ENCODE measurements around the gene SUPT4H1. TPM values are rescaled to one million over a fixed set of nuclear protein-coding genes. Genes with fewer than 3 reads are reported as not detected.

The SUPT4H1 gene
- total RNA-seq, 1 donor from 2014 or later: 150 TPM

DNA sequence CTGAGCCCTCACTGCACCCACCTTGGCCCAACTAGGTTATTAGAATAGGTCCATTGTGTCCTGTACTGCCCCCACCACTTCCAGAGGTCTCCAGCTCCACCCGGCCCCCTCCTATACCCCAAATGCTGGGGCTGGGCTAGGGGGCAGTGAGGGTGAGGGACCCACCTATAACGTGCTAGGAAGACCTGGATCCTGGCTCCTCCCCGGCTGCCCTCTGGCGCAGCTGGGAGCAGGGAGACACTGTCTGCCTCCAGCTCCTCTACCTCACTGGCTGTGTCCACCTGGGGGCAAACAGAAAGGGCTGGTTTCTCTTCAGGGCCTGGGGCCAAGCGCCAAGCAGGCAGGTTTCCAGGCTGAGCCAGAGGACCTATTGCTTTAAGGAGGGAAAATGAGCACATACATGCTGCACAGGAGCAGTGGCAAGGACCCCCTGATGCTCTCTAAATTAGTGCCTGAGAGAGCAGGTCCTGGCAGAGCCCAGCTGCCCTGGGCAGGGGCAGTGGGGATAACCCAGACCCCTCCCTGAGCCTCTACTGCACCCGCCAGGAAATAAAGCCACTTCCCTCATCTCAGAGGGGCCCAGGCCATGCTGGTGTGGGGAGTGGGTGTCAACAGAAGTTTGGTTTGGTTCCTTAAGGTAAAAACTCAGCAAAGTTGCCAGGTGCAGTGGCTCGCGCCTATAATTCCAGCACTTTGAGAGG, 35.6 kb downstream of the SUPT4H1 start:
- no peaks in the 10 kb centered on the region for H3K9me3 Mint-ChIP-seq (ENCODE audit: unreplicated experiment)
- no peak overlapping the region for H3K27ac Mint-ChIP-seq (ENCODE audit: unreplicated experiment)
- peak; percentile 2 for DNase-seq (ENCODE audit: low spot score)
- H3K36me3 Mint-ChIP-seq (ENCODE audit: low read depth, unreplicated experiment): no peaks in the 10 kb centered on the region
- H3K27me3 Mint-ChIP-seq (ENCODE audit: unreplicated experiment): peaks cover 12% of the 10 kb centered on the region
- no peaks in the 10 kb centered on the region for H3K4me1 Mint-ChIP-seq (ENCODE audit: unreplicated experiment)
- no peak overlapping the region for H3K4me3 Mint-ChIP-seq (ENCODE audit: unreplicated experiment)
- TF ChIP-seq, protein P1, sequence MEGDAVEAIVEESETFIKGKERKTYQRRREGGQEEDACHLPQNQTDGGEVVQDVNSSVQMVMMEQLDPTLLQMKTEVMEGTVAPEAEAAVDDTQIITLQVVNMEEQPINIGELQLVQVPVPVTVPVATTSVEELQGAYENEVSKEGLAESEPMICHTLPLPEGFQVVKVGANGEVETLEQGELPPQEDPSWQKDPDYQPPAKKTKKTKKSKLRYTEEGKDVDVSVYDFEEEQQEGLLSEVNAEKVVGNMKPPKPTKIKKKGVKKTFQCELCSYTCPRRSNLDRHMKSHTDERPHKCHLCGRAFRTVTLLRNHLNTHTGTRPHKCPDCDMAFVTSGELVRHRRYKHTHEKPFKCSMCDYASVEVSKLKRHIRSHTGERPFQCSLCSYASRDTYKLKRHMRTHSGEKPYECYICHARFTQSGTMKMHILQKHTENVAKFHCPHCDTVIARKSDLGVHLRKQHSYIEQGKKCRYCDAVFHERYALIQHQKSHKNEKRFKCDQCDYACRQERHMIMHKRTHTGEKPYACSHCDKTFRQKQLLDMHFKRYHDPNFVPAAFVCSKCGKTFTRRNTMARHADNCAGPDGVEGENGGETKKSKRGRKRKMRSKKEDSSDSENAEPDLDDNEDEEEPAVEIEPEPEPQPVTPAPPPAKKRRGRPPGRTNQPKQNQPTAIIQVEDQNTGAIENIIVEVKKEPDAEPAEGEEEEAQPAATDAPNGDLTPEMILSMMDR (IDR thresholded peaks at IDR 0.05; ENCODE audit: unreplicated experiment): no peak

DNA sequence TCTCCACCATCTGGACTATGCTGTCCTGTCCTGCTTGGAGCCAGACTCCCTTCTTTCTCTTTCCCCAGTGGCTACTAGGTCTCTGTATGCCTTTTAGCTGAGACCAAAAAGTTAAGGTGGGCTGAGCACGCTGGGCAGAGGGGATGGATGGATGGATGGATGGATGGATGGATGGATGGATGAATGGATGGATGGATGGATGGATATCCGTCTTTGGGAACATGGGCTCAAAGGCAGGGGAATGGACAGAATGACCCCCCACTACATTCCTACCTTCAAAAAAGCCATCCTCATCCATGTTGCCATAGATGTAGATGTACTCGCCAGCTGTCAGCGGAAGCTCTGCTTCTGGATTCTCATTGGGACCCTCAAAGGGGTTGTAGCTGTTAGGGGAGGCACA, 36.3 kb downstream of the SUPT4H1 start:
- no peak for DNase-seq (ENCODE audit: low spot score)
- Mint-ChIP-seq H3K4me3 (ENCODE audit: unreplicated experiment) (no peak overlapping the region), H3K27ac (ENCODE audit: unreplicated experiment) (no peak overlapping the region), H3K9me3 (ENCODE audit: unreplicated experiment) (no peaks in the 10 kb centered on the region), H3K36me3 (ENCODE audit: low read depth, unreplicated experiment) (no peaks in the 10 kb centered on the region), H3K27me3 (ENCODE audit: unreplicated experiment) (peaks cover 12% of the 10 kb centered on the region), H3K4me1 (ENCODE audit: unreplicated experiment) (no peaks in the 10 kb centered on the region)
- TF ChIP-seq, protein P1 (IDR thresholded peaks at IDR 0.05; ENCODE audit: unreplicated experiment): no peak

DNA sequence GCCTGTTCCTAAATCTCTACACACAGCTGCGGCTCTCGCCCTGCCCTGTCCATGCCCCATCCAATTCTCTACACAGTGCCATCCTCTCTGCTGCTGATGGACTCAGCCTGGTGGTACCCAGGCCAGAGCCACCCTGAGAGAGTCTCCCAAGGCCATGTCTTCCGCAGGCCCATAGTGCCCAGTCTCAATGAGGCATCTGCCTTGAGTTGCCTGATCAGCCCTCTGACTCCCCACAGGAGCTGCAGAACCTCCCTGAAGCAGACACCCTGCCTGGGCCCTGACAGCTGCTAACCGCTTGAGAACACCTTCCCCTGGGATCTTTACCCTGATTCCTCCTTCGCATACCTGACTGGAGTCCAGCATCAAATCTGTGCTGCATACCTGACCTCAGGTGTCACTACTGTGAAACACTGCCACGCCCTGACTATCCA, 36.7 kb downstream of the SUPT4H1 start:
- DNase-seq (ENCODE audit: low spot score): no peak
- no peaks in the 10 kb centered on the region for H3K36me3 Mint-ChIP-seq (ENCODE audit: low read depth, unreplicated experiment)

DNA sequence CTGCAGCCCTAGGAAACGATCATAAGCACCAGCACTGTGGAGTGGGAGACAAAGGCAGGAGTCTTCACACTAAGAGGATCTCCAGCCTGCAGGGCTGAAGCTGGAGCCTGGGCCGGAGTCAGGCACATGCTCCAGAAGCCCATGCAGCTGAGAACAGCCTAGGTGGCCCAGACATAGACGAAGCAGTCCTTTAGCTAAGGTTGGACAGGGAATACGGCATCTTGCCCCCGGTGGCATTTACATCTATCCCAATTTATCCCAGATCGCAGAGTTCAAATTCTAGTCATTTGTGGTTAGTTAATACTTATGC, 37.3 kb downstream of the SUPT4H1 start:
- DNase-seq (ENCODE audit: low spot score): peak; percentile 1
- TF ChIP-seq, protein P1 (IDR thresholded peaks at IDR 0.05; ENCODE audit: unreplicated experiment): no peak
- Mint-ChIP-seq H3K36me3 (ENCODE audit: low read depth, unreplicated experiment) (no peaks in the 10 kb centered on the region), H3K4me1 (ENCODE audit: unreplicated experiment) (no peaks in the 10 kb centered on the region), H3K27me3 (ENCODE audit: unreplicated experiment) (peaks cover 9% of the 10 kb centered on the region), H3K9me3 (ENCODE audit: unreplicated experiment) (no peaks in the 10 kb centered on the region), H3K27ac (ENCODE audit: unreplicated experiment) (no peak overlapping the region), H3K4me3 (ENCODE audit: unreplicated experiment) (no peak overlapping the region)

More for the DNA sequence above, 36.7 kb downstream of the SUPT4H1 start:
- Mint-ChIP-seq H3K27ac (ENCODE audit: unreplicated experiment) (no peak overlapping the region), H3K27me3 (ENCODE audit: unreplicated experiment) (peaks cover 12% of the 10 kb centered on the region), H3K9me3 (ENCODE audit: unreplicated experiment) (no peaks in the 10 kb centered on the region), H3K4me1 (ENCODE audit: unreplicated experiment) (no peaks in the 10 kb centered on the region), H3K4me3 (ENCODE audit: unreplicated experiment) (no peak overlapping the region)
- TF ChIP-seq, protein P1 (IDR thresholded peaks at IDR 0.05; ENCODE audit: unreplicated experiment): no peak

DNA sequence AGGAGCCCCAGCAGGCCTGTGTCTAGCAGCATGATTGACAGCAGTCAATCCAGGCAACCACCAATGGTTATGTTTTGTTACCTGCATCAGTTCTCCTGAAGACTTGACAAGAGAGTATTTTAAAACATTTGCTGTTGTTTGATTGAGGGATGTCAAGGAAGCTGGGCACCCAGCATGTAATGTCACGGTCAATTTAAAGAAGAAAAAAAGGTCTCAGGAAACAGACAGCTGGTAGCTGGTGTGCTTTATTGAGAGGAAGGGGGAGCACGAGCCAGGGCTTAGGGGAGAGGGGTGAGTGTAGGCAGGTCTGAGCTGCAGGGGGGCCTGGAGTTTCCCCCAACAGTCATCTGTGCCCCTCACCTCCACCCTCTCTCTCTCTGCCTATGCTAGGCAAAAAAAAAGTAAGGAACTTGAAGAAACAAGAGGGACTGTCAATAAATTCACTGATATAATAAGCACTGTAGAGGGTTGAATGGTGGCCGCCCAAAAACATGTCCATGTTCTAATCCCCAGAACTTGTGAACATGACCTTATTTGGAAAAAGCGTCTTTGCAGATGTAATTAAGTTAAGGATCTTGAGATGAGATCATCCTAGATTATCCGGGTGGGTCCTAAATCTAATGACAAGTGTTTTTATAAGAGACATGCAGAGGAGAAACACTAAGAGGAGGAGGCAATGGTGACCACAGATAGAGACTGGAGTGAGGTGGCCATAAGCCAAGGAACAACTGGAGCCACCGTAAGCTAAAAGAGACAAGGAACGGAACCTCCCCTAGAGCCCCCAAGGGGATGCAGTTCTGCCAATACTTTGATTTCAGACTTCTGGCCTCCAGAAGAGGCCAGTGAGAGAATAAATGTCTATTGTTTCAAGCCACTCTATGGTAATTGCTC, 37.9 kb downstream of the SUPT4H1 start:
- DNase-seq (ENCODE audit: low spot score): peak; percentile 0
- H3K9me3 Mint-ChIP-seq (ENCODE audit: unreplicated experiment): no peaks in the 10 kb centered on the region
- peaks cover 12% of the 10 kb centered on the region for H3K27me3 Mint-ChIP-seq (ENCODE audit: unreplicated experiment)
- H3K4me1 Mint-ChIP-seq (ENCODE audit: unreplicated experiment): no peaks in the 10 kb centered on the region
- no peak overlapping the region for H3K27ac Mint-ChIP-seq (ENCODE audit: unreplicated experiment)
- H3K36me3 Mint-ChIP-seq (ENCODE audit: low read depth, unreplicated experiment): no peaks in the 10 kb centered on the region
- H3K4me3 Mint-ChIP-seq (ENCODE audit: unreplicated experiment): no peak overlapping the region
- TF ChIP-seq, protein P1 (IDR thresholded peaks at IDR 0.05; ENCODE audit: unreplicated experiment): no peak
